HCT116 (cell line): ENCODE measurements around the gene ZNF853. TPM values are rescaled to one million over a fixed set of nuclear protein-coding genes. Genes with fewer than 3 reads are reported as not detected.
"Not testable (repeated sequence)": the region's sequence is repeated elsewhere in the genome, so short reads cannot be mapped to it uniquely, and the experiment has no call there.

Source experiments
- ATAC-seq: fragments of 200-7000 bp; cut with Tn5 transposase; 2 replicates; pipeline ENCODE4 v1.9.1; 2020; ENCODE audit warnings: mild to moderate bottlenecking, moderate library complexity
- BruUV-seq: library from RNA; stranded (reverse); fragments of 400-500 nt; replicated peaks from 2 replicates; lab custom pipeline; 2021; lab: Mats Ljungman, UMichigan
- CTCF ChIA-PET: fragments of 300-600 bp; sonication (Branson Sonifier 250); formaldehyde crosslinking; loops from one replicate; lab custom pipeline; 2021; ENCODE audit warnings: antibody characterized with exemption; lab: Charles Lee
- POLR2A ChIA-PET: fragments of 300-600, 350-600 bp; sonication (Branson Sonifier 250); formaldehyde crosslinking; loops from one replicate; lab custom pipeline; 2021; ENCODE audit warnings: antibody characterized with exemption; lab: Charles Lee
- RAD21 ChIA-PET, 2 experiments: fragments of 300-600 bp; sonication (Branson Sonifier 250); formaldehyde crosslinking; loops; one replicate each; lab custom pipeline; 2023; ENCODE audit warnings: low total read pairs in 2 of 2; ENCODE audit not compliant: uncharacterized antibody in 2 of 2, unreplicated experiment in 2 of 2, low non-redundant PET in 1 of 2; lab: Charles Lee
- DNase-seq: peaks from one replicate; pipeline ENCODE4 v3.0.0-alpha.2; 2010; ENCODE audit warnings: low read depth, low spot score
- H2AFZ ChIP-seq: fragments of 200-600 bp; shearing (Covaris generic), sonication (generic); 2 replicates; pipeline ENCODE4 v1.6.1; 2017; ENCODE audit warnings: low read depth, mixed run types, mixed read lengths, antibody characterized with exemption, low read length; ENCODE audit not compliant: poor library complexity, severe bottlenecking
- H3K27ac ChIP-seq: 2 replicates; pipeline ENCODE4 v1.5.1; 2012; ENCODE audit warnings: low read depth, low read length
- H3K27me3 ChIP-seq: fragments of 200-600 bp; sonication (generic); 2 replicates; pipeline ENCODE4 v1.6.1; 2016; ENCODE audit warnings: mixed run types, low read length, mixed read lengths; ENCODE audit not compliant: insufficient read depth
- H3K36me3 ChIP-seq, 2 experiments: fragments of 200-500 bp in 1 of 2; fragments of 200-600 bp in 1 of 2; sonication (Bioruptor generic) in 1 of 2; sonication (generic) in 1 of 2; 2 replicates each; pipeline versions ENCODE4 v1.5.1 to v1.6.1; 2014 to 2016; ENCODE audit warnings: low read length in 2 of 2, inconsistent platforms in 1 of 2, mixed read lengths in 1 of 2, mixed run types in 1 of 2; ENCODE audit not compliant: insufficient read depth in 2 of 2, control insufficient read depth in 1 of 2
- H3K4me1 ChIP-seq, 2 experiments: fragments of 200-600 bp in 1 of 2; sonication (generic) in 1 of 2; 2 replicates each; pipeline versions ENCODE4 v1.5.1 to v1.6.1; 2012 to 2017; ENCODE audit warnings: low read length in 2 of 2, inconsistent platforms in 1 of 2, mild to moderate bottlenecking in 1 of 2, mixed read lengths in 1 of 2, mixed run types in 1 of 2, moderate library complexity in 1 of 2; ENCODE audit not compliant: insufficient read depth in 2 of 2, control insufficient read depth in 1 of 2
- H3K4me2 ChIP-seq: fragments of 200-600 bp; sonication (generic); 2 replicates; pipeline ENCODE4 v1.6.1; 2017; ENCODE audit warnings: mixed run types, low read length, mixed read lengths
- H3K4me3 ChIP-seq, 2 experiments: fragments of 200-600 bp in 1 of 2; sonication (generic) in 1 of 2; replicated peaks in 1 of 2; 2 replicates each; pipeline ENCODE4 v1.5.1; 2011 to 2016; ENCODE audit warnings: low read length in 2 of 2, control low read depth in 1 of 2, low read depth in 1 of 2, mild to moderate bottlenecking in 1 of 2, mixed read lengths in 1 of 2, mixed run types in 1 of 2
- H3K79me2 ChIP-seq: fragments of 200-600 bp; sonication (generic); 2 replicates; pipeline ENCODE4 v1.6.1; 2017; ENCODE audit warnings: mild to moderate bottlenecking, mixed run types, low read length, moderate library complexity, mixed read lengths; ENCODE audit not compliant: insufficient read depth
- H3K9ac ChIP-seq: fragments of 200-600 bp; sonication (generic); 2 replicates; pipeline ENCODE4 v1.6.1; 2016; ENCODE audit warnings: low read length, mixed read lengths
- H3K9me2 ChIP-seq: fragments of 200-600 bp; sonication (generic), shearing (Covaris generic); 2 replicates; pipeline ENCODE4 v1.6.1; 2017; ENCODE audit warnings: mixed run types, mild to moderate bottlenecking, moderate library complexity; ENCODE audit not compliant: insufficient read depth
- H3K9me3 ChIP-seq, 2 experiments: fragments of 200-500 bp in 1 of 2; fragments of 200-600 bp in 1 of 2; sonication (Bioruptor generic) in 1 of 2; sonication (generic) in 1 of 2; 2 replicates each; pipeline ENCODE4 v1.6.1; 2014 to 2017; ENCODE audit warnings: low read length in 2 of 2, mixed read lengths in 2 of 2, inconsistent platforms in 1 of 2, low read depth in 1 of 2, mild to moderate bottlenecking in 1 of 2, mixed run types in 1 of 2, moderate library complexity in 1 of 2; ENCODE audit not compliant: control insufficient read depth in 1 of 2, insufficient read depth in 1 of 2
- H4K20me1 ChIP-seq: fragments of 200-600 bp; sonication (generic), shearing (Covaris generic); 2 replicates; pipeline ENCODE4 v1.6.1; 2017; ENCODE audit warnings: mixed run types, mild to moderate bottlenecking, moderate library complexity; ENCODE audit not compliant: insufficient read depth
- CTCF ChIP-seq, 3 experiments: fragments of 200-600 bp in 1 of 3; sonication (generic) in 1 of 3; IDR thresholded peaks in 2 of 3; conservative IDR thresholded peaks in 1 of 3; 2 replicates each; pipeline ENCODE4 v1.5.1; 2012 to 2017; ENCODE audit warnings: low read depth in 2 of 3, low read length in 2 of 3, antibody characterized with exemption in 1 of 3, borderline replicate concordance in 1 of 3, control low read depth in 1 of 3, mild to moderate bottlenecking in 1 of 3, mixed read lengths in 1 of 3, mixed run types in 1 of 3, moderate library complexity in 1 of 3; ENCODE audit not compliant: insufficient read depth in 1 of 3
- EZH2phosphoT487 ChIP-seq: fragments of 200-600 bp; IDR thresholded peaks from 2 replicates; pipeline ENCODE4 v1.6.1; 2018; ENCODE audit warnings: antibody characterized with exemption, borderline replicate concordance
- intact Hi-C: fragments of 100-400 bp; cut with micrococcal nuclease; formaldehyde crosslinking; loops from 2 replicates; pipeline ENCODE4 v1.10.0; 2022
- total RNA-seq: library from RNA; stranded (reverse); gene quantifications from one replicate; pipeline ENCODE4 v1.2.1, GENCODE V29; 2021; ENCODE audit not compliant: unreplicated experiment

The ZNF853 gene
- total RNA-seq, 1 experiment from 2014 or later, result 0.05 TPM

- intact Hi-C loops, result no loop called here
- peaks cover 11 to 23% of the 10 kb centered on the region in 2 experiments for H3K4me1 ChIP-seq
- no peaks in the 10 kb centered on the region for H3K9me3 ChIP-seq
- ChIA-PET RAD21 (no interaction called here), POLR2A (interaction anchor here (0.6 kb wide), 1 partner anchor 81 kb away, joined by 3 read pairs; no protein-coding TSS in a partner anchor), CTCF (interaction anchor here (2.6 kb wide), 1 partner anchor 60 kb away, joined by 12 read pairs; no protein-coding TSS in a partner anchor)
- H3K27ac ChIP-seq, result peak overlapping the region; percentile 49
- no peaks in the 10 kb centered on the region for H4K20me1 ChIP-seq
- H3K27me3 ChIP-seq, result no peaks in the 10 kb centered on the region
- H3K79me2 ChIP-seq, result peaks cover 22% of the 10 kb centered on the region; the same call in 1 of the 2 replicates
- peaks cover 0 to 4% of the 10 kb centered on the region in 2 experiments; a peak in 2 of 4 replicates for H3K36me3 ChIP-seq
- H2AFZ ChIP-seq, result no peak overlapping the region
- peak overlapping the region; percentile 96 for H3K4me2 ChIP-seq
- TSS peak; percentile 85 for BruUV-seq
- TF ChIP-seq CTCF (IDR thresholded peaks at IDR 0.05 in 2 of 3, conservative IDR thresholded peaks at IDR 0.05 in 1 of 3; ENCODE audit: borderline replicate concordance in 1 of 3, insufficient read depth in 1 of 3, low read depth in 2 of 3, low read length in 2 of 3) (peak in 2 of 3 experiments; percentile 6 to 22; a peak in 1 of 6 replicates), EZH2phosphoT487 (no peak)
- TF ChIP-seq, all 23 proteins: peak for 1
- DNase-seq (no peak), ATAC-seq (peak; percentile 32; the same call in 1 of the 2 replicates)
- Histone ChIP-seq H3K4me3 (peak overlapping the region; percentile 69 to 87), H3K9ac (peak overlapping the region; percentile 82), H3K9me2 (no peaks in the 10 kb centered on the region)
Observed at GRCh38 chr7:6576024-6576866, 39.2 kb upstream of the ZNF853 start.

- H3K9me2 ChIP-seq, DNase-seq, H3K27me3 ChIP-seq, intact Hi-C loops, H2AFZ ChIP-seq, H3K36me3 ChIP-seq, H4K20me1 ChIP-seq, RAD21 ChIA-PET, BruUV-seq, H3K9me3 ChIP-seq, ATAC-seq: not testable (repeated sequence)
- peaks cover 22% of the 10 kb centered on the region; the same call in 1 of the 2 replicates for H3K79me2 ChIP-seq
- H3K4me3 ChIP-seq, result peak overlapping the region; percentile 69 to 87
- POLR2A ChIA-PET, result interaction anchor here (0.6 kb wide), 1 partner anchor 80 kb away, joined by 3 read pairs; no protein-coding TSS in a partner anchor
- H3K27ac ChIP-seq, result peak overlapping the region; percentile 49
- peak overlapping the region; percentile 96 for H3K4me2 ChIP-seq
- peak overlapping the region; percentile 82 for H3K9ac ChIP-seq
- CTCF ChIA-PET, result interaction anchor here (2.0 kb wide), 1 partner anchor 13 kb away, joined by 7 read pairs; the partner anchor contains the start of gene INTS15
- H3K4me1 ChIP-seq, result peaks cover 11 to 23% of the 10 kb centered on the region in 2 experiments
Observed at GRCh38 chr7:6576867-6577368, 38.5 kb upstream of the ZNF853 start.
